HCT116 (cell line): Measurements from ENCODE around the gene HSD17B3. TPM values are rescaled to one million over a fixed set of nuclear protein-coding genes. Genes with fewer than 3 reads are reported as not detected.

Source experiments
- ATAC-seq: fragments of 200-7000 bp; cut with Tn5 transposase; 2 replicates; pipeline ENCODE4 v1.9.1; 2020; ENCODE audit warnings: mild to moderate bottlenecking, moderate library complexity
- BruUV-seq: library from RNA; stranded (reverse); fragments of 400-500 nt; replicated peaks from 2 replicates; lab custom pipeline; 2021; lab: Mats Ljungman, UMichigan
- CTCF ChIA-PET: fragments of 300-600 bp; sonication (Branson Sonifier 250); formaldehyde crosslinking; loops from one replicate; lab custom pipeline; 2021; ENCODE audit warnings: antibody characterized with exemption; lab: Charles Lee
- POLR2A ChIA-PET: fragments of 300-600, 350-600 bp; sonication (Branson Sonifier 250); formaldehyde crosslinking; loops from one replicate; lab custom pipeline; 2021; ENCODE audit warnings: antibody characterized with exemption; lab: Charles Lee
- RAD21 ChIA-PET, 2 experiments: fragments of 300-600 bp; sonication (Branson Sonifier 250); formaldehyde crosslinking; loops; one replicate each; lab custom pipeline; 2023; ENCODE audit warnings: low total read pairs in 2 of 2; ENCODE audit not compliant: uncharacterized antibody in 2 of 2, unreplicated experiment in 2 of 2, low non-redundant PET in 1 of 2; lab: Charles Lee
- DNase-seq: peaks from one replicate; pipeline ENCODE4 v3.0.0-alpha.2; 2010; ENCODE audit warnings: low read depth, low spot score
- H2AFZ ChIP-seq: fragments of 200-600 bp; shearing (Covaris generic), sonication (generic); 2 replicates; pipeline ENCODE4 v1.6.1; 2017; ENCODE audit warnings: low read depth, mixed run types, mixed read lengths, antibody characterized with exemption, low read length; ENCODE audit not compliant: poor library complexity, severe bottlenecking
- H3K27ac ChIP-seq: 2 replicates; pipeline ENCODE4 v1.5.1; 2012; ENCODE audit warnings: low read depth, low read length
- H3K27me3 ChIP-seq: fragments of 200-600 bp; sonication (generic); 2 replicates; pipeline ENCODE4 v1.6.1; 2016; ENCODE audit warnings: mixed run types, low read length, mixed read lengths; ENCODE audit not compliant: insufficient read depth
- H3K36me3 ChIP-seq, 2 experiments: fragments of 200-500 bp in 1 of 2; fragments of 200-600 bp in 1 of 2; sonication (Bioruptor generic) in 1 of 2; sonication (generic) in 1 of 2; 2 replicates each; pipeline versions ENCODE4 v1.5.1 to v1.6.1; 2014 to 2016; ENCODE audit warnings: low read length in 2 of 2, inconsistent platforms in 1 of 2, mixed read lengths in 1 of 2, mixed run types in 1 of 2; ENCODE audit not compliant: insufficient read depth in 2 of 2, control insufficient read depth in 1 of 2
- H3K4me1 ChIP-seq, 2 experiments: fragments of 200-600 bp in 1 of 2; sonication (generic) in 1 of 2; 2 replicates each; pipeline versions ENCODE4 v1.5.1 to v1.6.1; 2012 to 2017; ENCODE audit warnings: low read length in 2 of 2, inconsistent platforms in 1 of 2, mild to moderate bottlenecking in 1 of 2, mixed read lengths in 1 of 2, mixed run types in 1 of 2, moderate library complexity in 1 of 2; ENCODE audit not compliant: insufficient read depth in 2 of 2, control insufficient read depth in 1 of 2
- H3K4me2 ChIP-seq: fragments of 200-600 bp; sonication (generic); 2 replicates; pipeline ENCODE4 v1.6.1; 2017; ENCODE audit warnings: mixed run types, low read length, mixed read lengths
- H3K4me3 ChIP-seq, 2 experiments: fragments of 200-600 bp in 1 of 2; sonication (generic) in 1 of 2; replicated peaks in 1 of 2; 2 replicates each; pipeline ENCODE4 v1.5.1; 2011 to 2016; ENCODE audit warnings: low read length in 2 of 2, control low read depth in 1 of 2, low read depth in 1 of 2, mild to moderate bottlenecking in 1 of 2, mixed read lengths in 1 of 2, mixed run types in 1 of 2
- H3K79me2 ChIP-seq: fragments of 200-600 bp; sonication (generic); 2 replicates; pipeline ENCODE4 v1.6.1; 2017; ENCODE audit warnings: mild to moderate bottlenecking, mixed run types, low read length, moderate library complexity, mixed read lengths; ENCODE audit not compliant: insufficient read depth
- H3K9ac ChIP-seq: fragments of 200-600 bp; sonication (generic); 2 replicates; pipeline ENCODE4 v1.6.1; 2016; ENCODE audit warnings: low read length, mixed read lengths
- H3K9me2 ChIP-seq: fragments of 200-600 bp; sonication (generic), shearing (Covaris generic); 2 replicates; pipeline ENCODE4 v1.6.1; 2017; ENCODE audit warnings: mixed run types, mild to moderate bottlenecking, moderate library complexity; ENCODE audit not compliant: insufficient read depth
- H3K9me3 ChIP-seq, 2 experiments: fragments of 200-500 bp in 1 of 2; fragments of 200-600 bp in 1 of 2; sonication (Bioruptor generic) in 1 of 2; sonication (generic) in 1 of 2; 2 replicates each; pipeline ENCODE4 v1.6.1; 2014 to 2017; ENCODE audit warnings: low read length in 2 of 2, mixed read lengths in 2 of 2, inconsistent platforms in 1 of 2, low read depth in 1 of 2, mild to moderate bottlenecking in 1 of 2, mixed run types in 1 of 2, moderate library complexity in 1 of 2; ENCODE audit not compliant: control insufficient read depth in 1 of 2, insufficient read depth in 1 of 2
- H4K20me1 ChIP-seq: fragments of 200-600 bp; sonication (generic), shearing (Covaris generic); 2 replicates; pipeline ENCODE4 v1.6.1; 2017; ENCODE audit warnings: mixed run types, mild to moderate bottlenecking, moderate library complexity; ENCODE audit not compliant: insufficient read depth
- JUND ChIP-seq: IDR thresholded peaks from 2 replicates; pipeline ENCODE4 v1.6.1; 2012
- MAX ChIP-seq: IDR thresholded peaks from 2 replicates; pipeline ENCODE4 v1.6.1; 2012
- RAD21 ChIP-seq: IDR thresholded peaks from 2 replicates; pipeline ENCODE4 v1.6.1; 2012; ENCODE audit warnings: low read depth, mild to moderate bottlenecking
- intact Hi-C: fragments of 100-400 bp; cut with micrococcal nuclease; formaldehyde crosslinking; loops from 2 replicates; pipeline ENCODE4 v1.10.0; 2022
- total RNA-seq: library from RNA; stranded (reverse); gene quantifications from one replicate; pipeline ENCODE4 v1.2.1, GENCODE V29; 2021; ENCODE audit not compliant: unreplicated experiment
- TF ChIP-seq, protein P1 (sequence below), 3 experiments: fragments of 200-600 bp in 1 of 3; sonication (generic) in 1 of 3; IDR thresholded peaks in 2 of 3; conservative IDR thresholded peaks in 1 of 3; 2 replicates each; pipeline ENCODE4 v1.5.1; 2012 to 2017; ENCODE audit warnings: low read depth in 2 of 3, low read length in 2 of 3, antibody characterized with exemption in 1 of 3, borderline replicate concordance in 1 of 3, control low read depth in 1 of 3, mild to moderate bottlenecking in 1 of 3, mixed read lengths in 1 of 3, mixed run types in 1 of 3, moderate library complexity in 1 of 3; ENCODE audit not compliant: insufficient read depth in 1 of 3

Gene HSD17B3
- total RNA-seq, 1 experiment from 2014 or later: 0.37 TPM

DNA sequence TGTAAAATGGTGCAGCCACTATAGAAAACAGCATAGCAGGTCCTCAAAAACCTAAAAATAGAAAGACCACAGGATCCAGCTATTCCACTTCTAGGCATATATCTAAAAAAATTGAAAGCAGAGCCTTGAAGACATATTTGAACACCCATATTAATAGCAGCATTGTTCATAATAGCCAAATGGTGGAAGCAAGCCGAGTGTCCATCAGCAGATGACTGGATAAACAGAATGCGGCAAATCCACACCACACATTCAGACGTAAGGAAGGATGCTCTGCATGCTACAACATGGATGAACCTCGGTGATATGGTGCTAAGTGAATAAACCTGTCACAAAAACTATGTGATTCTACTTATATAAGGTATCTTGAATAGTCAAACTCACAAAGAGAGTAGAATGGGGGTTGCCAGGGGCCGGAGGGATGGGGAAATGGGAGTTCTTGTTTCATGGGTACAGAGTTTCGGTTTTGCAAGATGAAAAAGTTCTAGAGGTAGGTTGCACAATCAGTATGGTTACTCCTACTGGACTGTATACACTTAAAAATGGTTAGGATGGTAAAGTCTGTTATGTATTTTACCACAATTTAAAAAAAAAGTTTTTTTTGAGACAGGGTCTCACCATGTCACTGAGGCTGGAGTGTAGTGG, 17.1 kb upstream of the HSD17B3 start:
- ChIA-PET CTCF (no interaction called here), RAD21 (no interaction called here), POLR2A (no interaction called here)
- no peaks in the 10 kb centered on the region for H3K79me2 ChIP-seq
- no peak for TF ChIP-seq JUND
- DNase-seq (no peak), ATAC-seq (no peak)
- intact Hi-C loops: no loop called here
- H3K27ac ChIP-seq: no peak overlapping the region
- H3K27me3 ChIP-seq: no peaks in the 10 kb centered on the region
- BruUV-seq: no TSS peak
- no peaks in the 10 kb centered on the region for H4K20me1 ChIP-seq
- H3K4me3 ChIP-seq: no peak overlapping the region
- H3K4me2 ChIP-seq: no peak overlapping the region
- H3K36me3 ChIP-seq: peaks cover 2 to 11% of the 10 kb centered on the region in 2 experiments; a peak in 2 of 4 replicates
- no peak overlapping the region for H2AFZ ChIP-seq
- no peaks in the 10 kb centered on the region for H3K9me2 ChIP-seq
- no peaks in the 10 kb centered on the region for H3K9me3 ChIP-seq
- no peak overlapping the region for H3K9ac ChIP-seq
- no peaks in the 10 kb centered on the region for H3K4me1 ChIP-seq

DNA sequence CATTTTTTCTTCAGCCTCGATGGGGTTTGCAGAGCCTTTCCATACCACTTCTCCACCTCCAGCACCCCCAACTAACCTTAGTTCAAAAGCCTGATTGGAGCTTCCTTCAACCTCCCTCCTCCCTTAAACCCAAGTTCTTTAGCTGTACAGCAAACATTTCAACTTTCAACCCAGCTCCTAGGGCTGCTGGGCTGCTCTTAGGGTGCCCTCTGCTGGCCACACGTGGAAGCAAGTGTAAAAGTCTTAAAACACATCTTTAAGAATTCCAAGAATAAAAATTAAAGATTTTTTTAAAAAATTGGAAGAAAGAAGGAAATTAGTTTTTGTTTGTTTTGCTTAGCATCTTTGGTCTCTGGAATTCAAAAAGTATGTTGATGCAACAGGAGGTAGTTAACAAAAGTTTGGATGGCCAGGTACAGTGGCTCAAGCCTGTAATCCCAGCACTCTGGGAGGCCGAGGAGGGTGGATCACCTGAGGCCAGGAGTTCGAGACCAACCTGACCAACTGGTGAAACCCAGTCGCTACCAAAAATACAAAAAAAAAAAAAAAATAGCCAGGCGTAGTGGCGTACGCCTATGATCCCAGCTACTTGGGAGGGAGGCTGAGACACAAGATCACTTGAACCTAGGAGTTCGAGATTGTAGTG, 15.5 kb upstream of the HSD17B3 start:
- RAD21 ChIA-PET: no interaction called here
- H2AFZ ChIP-seq: no peak overlapping the region
- H4K20me1 ChIP-seq: no peaks in the 10 kb centered on the region
- no peaks in the 10 kb centered on the region for H3K79me2 ChIP-seq
- H3K9me2 ChIP-seq: no peaks in the 10 kb centered on the region
- no peak for TF ChIP-seq MAX
- TF ChIP-seq RAD21: peak; percentile 96
- TF ChIP-seq, protein P1, sequence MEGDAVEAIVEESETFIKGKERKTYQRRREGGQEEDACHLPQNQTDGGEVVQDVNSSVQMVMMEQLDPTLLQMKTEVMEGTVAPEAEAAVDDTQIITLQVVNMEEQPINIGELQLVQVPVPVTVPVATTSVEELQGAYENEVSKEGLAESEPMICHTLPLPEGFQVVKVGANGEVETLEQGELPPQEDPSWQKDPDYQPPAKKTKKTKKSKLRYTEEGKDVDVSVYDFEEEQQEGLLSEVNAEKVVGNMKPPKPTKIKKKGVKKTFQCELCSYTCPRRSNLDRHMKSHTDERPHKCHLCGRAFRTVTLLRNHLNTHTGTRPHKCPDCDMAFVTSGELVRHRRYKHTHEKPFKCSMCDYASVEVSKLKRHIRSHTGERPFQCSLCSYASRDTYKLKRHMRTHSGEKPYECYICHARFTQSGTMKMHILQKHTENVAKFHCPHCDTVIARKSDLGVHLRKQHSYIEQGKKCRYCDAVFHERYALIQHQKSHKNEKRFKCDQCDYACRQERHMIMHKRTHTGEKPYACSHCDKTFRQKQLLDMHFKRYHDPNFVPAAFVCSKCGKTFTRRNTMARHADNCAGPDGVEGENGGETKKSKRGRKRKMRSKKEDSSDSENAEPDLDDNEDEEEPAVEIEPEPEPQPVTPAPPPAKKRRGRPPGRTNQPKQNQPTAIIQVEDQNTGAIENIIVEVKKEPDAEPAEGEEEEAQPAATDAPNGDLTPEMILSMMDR (IDR thresholded peaks at IDR 0.05 in 2 of 3, conservative IDR thresholded peaks at IDR 0.05 in 1 of 3; ENCODE audit: borderline replicate concordance in 1 of 3, insufficient read depth in 1 of 3, low read depth in 2 of 3, low read length in 2 of 3): peak; percentile 90 to 95 (median 92)
- TF ChIP-seq, all 23 proteins: peak for 2
- H3K9me3 ChIP-seq: peaks cover 9 to 12% of the 10 kb centered on the region in 2 experiments; a peak in 2 of 4 replicates
- H3K36me3 ChIP-seq: peaks cover 2 to 11% of the 10 kb centered on the region in 2 experiments; a peak in 2 of 4 replicates
- intact Hi-C loops: loop anchor here (1.0 kb wide), 2 partner anchors 85 to 95 kb away; no protein-coding TSS in a partner anchor
- H3K27me3 ChIP-seq: no peaks in the 10 kb centered on the region
- H3K4me3 ChIP-seq: no peak overlapping the region
- no peak overlapping the region for H3K9ac ChIP-seq
- no peaks in the 10 kb centered on the region for H3K4me1 ChIP-seq
- ATAC-seq (peak; percentile 86), DNase-seq (peak; percentile 41)
- H3K4me2 ChIP-seq: no peak overlapping the region
- ChIA-PET POLR2A (no interaction called here), CTCF (interaction anchor here (0.6 to 2.8 kb wide), 12 partner anchors 9 to 97 kb away, joined by 3 to 16 read pairs (median 4); no protein-coding TSS in a partner anchor)
- H3K27ac ChIP-seq: no peak overlapping the region
- no TSS peak for BruUV-seq
